HepG2 (cell line): Measurements from ENCODE around the gene CLEC16A. TPM values are rescaled to one million over a fixed set of nuclear protein-coding genes. Genes with fewer than 3 reads are reported as not detected.

ENCODE experiments used
- ATAC-seq: fragments of 200-7000 bp; cut with Tn5 transposase; 3 replicates; pipeline ENCODE4 v1.9.1; 2020; ENCODE audit warnings: mild to moderate bottlenecking, moderate library complexity
- BruUV-seq: library from RNA; stranded (reverse); fragments of 400-500 nt; replicated peaks from 2 replicates; lab custom pipeline; 2021; lab: Mats Ljungman, UMichigan
- CTCF ChIA-PET: fragments of 300-600 bp; formaldehyde crosslinking; extraction: SDS; loops from one replicate; lab custom pipeline; 2021; ENCODE audit warnings: low total read pairs, inconsistent platforms, low intra/inter-chr PET ratio; lab: Yijun Ruan, JAX
- POLR2A ChIA-PET: fragments of 350-600 bp; sonication (Branson Sonifier 250); formaldehyde crosslinking; loops from one replicate; lab custom pipeline; 2020; ENCODE audit warnings: antibody characterized with exemption, inconsistent platforms; lab: Yijun Ruan, JAX
- DNase-seq: peaks from one replicate; pipeline ENCODE4 v3.0.0-alpha.2; 2015; ENCODE audit warnings: low spot score
- FAIRE-seq: peaks from 3 replicates; lab custom pipeline; 2011; peaks lifted over from hg19 to GRCh38; lab: Jason Lieb, UNC
- H2AFZ ChIP-seq: one replicate; pipeline ENCODE4 v1.6.1; 2011; ENCODE audit warnings: low read length, inconsistent platforms
- H3K27ac ChIP-seq: fragments of 300-600 bp; 3 replicates; pipeline ENCODE4 v1.8.0; 2011; ENCODE audit warnings: mixed run types, mild to moderate bottlenecking, mixed read lengths, low read length, inconsistent platforms; ENCODE audit not compliant: insufficient read depth; ENCODE audit errors: extremely low read length
- H3K27me3 ChIP-seq, 2 experiments: fragments of 200-600 bp in 1 of 2; 2 replicates in 1 of 2; 3 replicates in 1 of 2; pipeline versions ENCODE4 v1.6.0 to v1.8.0; 2011; ENCODE audit warnings: low read length in 2 of 2, mild to moderate bottlenecking in 2 of 2, moderate library complexity in 2 of 2, inconsistent platforms in 1 of 2; ENCODE audit not compliant: insufficient read depth in 2 of 2, control insufficient read depth in 1 of 2
- H3K36me3 ChIP-seq, 2 experiments: fragments of 200-600 bp in 1 of 2; replicated peaks in 1 of 2; 2 replicates in 1 of 2; 3 replicates in 1 of 2; pipeline versions ENCODE4 v1.5.1 to v1.8.0; 2011; ENCODE audit warnings: low read length in 2 of 2, inconsistent platforms in 1 of 2; ENCODE audit not compliant: insufficient read depth in 2 of 2, control insufficient read depth in 1 of 2
- H3K4me1 ChIP-seq: 2 replicates; pipeline ENCODE4 v1.5.1; 2012; ENCODE audit warnings: low read length, inconsistent platforms; ENCODE audit not compliant: insufficient read depth
- H3K4me2 ChIP-seq: 2 replicates; pipeline ENCODE4 v1.6.0; 2011; ENCODE audit warnings: low read depth, low read length, inconsistent platforms
- H3K4me3 ChIP-seq, 3 experiments: fragments of 200-600 bp in 1 of 3; sonication (generic), shearing (Covaris generic) in 1 of 3; replicated peaks in 1 of 3; 2 replicates each; pipeline ENCODE4 v1.5.1; 2011 to 2016; ENCODE audit warnings: low read length in 3 of 3, inconsistent platforms in 2 of 3, low read depth in 2 of 3, mild to moderate bottlenecking in 2 of 3, control low read depth in 1 of 3, mixed read lengths in 1 of 3; ENCODE audit not compliant: insufficient read depth in 1 of 3
- H3K79me2 ChIP-seq: one replicate; pipeline ENCODE4 v1.6.1; 2011; ENCODE audit warnings: low read length, inconsistent platforms; ENCODE audit not compliant: insufficient read depth
- H3K9ac ChIP-seq: 2 replicates; pipeline ENCODE4 v1.6.0; 2011; ENCODE audit warnings: mild to moderate bottlenecking, low read depth, low read length, inconsistent platforms; ENCODE audit not compliant: insufficient read depth
- H3K9me3 ChIP-seq: 2 replicates; pipeline ENCODE4 v1.5.1; 2012; ENCODE audit warnings: mild to moderate bottlenecking, low read length
- H4K20me1 ChIP-seq: 2 replicates; pipeline ENCODE4 v1.6.0; 2011; ENCODE audit warnings: inconsistent platforms, mild to moderate bottlenecking, low read length, moderate library complexity; ENCODE audit not compliant: insufficient read depth
- AGO1 ChIP-seq: fragments of 200-400 bp; formaldehyde crosslinking; IDR thresholded peaks from 2 replicates; pipeline ENCODE4 v1.6.1; 2017; ENCODE audit warnings: mild to moderate bottlenecking, low read depth, low read length, moderate library complexity; ENCODE audit not compliant: poor library complexity, severe bottlenecking
- ATF4 ChIP-seq, 2 experiments: fragments of 450-650 bp in 1 of 2; sonication (generic) in 1 of 2; formaldehyde crosslinking; IDR thresholded peaks; 2 replicates each; pipeline versions ENCODE4 v1.5.0 to v1.8.0; 2020 to 2022; ENCODE audit warnings: mild to moderate bottlenecking in 1 of 2, missing genetic modification reagents in 1 of 2
- EZH2 ChIP-seq: conservative IDR thresholded peaks from 2 replicates; pipeline ENCODE4 v1.6.1; 2012; ENCODE audit warnings: mild to moderate bottlenecking, low read depth, low read length, moderate library complexity
- FOXO1 ChIP-seq: sonication (generic); formaldehyde crosslinking; IDR thresholded peaks from 2 replicates; pipeline ENCODE4 v1.4.0; 2020; ENCODE audit warnings: missing genetic modification reagents
- MTA1 ChIP-seq: sonication (generic); formaldehyde crosslinking; IDR thresholded peaks from 2 replicates; pipeline ENCODE4 v1.4.0; 2020; ENCODE audit warnings: missing genetic modification reagents, mild to moderate bottlenecking, borderline replicate concordance
- NFRKB ChIP-seq: fragments of 450-650 bp; IDR thresholded peaks from 2 replicates; pipeline ENCODE4 v1.6.1; 2017
- RARG ChIP-seq: sonication (generic); formaldehyde crosslinking; IDR thresholded peaks from 2 replicates; pipeline ENCODE4 v1.4.0; 2020; ENCODE audit warnings: low read depth, mild to moderate bottlenecking, missing genetic modification reagents
- RXRB ChIP-seq: IDR thresholded peaks from 2 replicates; pipeline ENCODE4 v1.6.1; 2016; ENCODE audit warnings: borderline replicate concordance, missing genetic modification reagents, missing compliant biosample characterization
- SIN3B ChIP-seq: fragments of 150-350 bp; IDR thresholded peaks from 2 replicates; pipeline ENCODE4 v1.6.1; 2014; ENCODE audit warnings: low read length
- SP5 ChIP-seq: IDR thresholded peaks from 2 replicates; pipeline ENCODE4 v1.6.1; 2016; ENCODE audit warnings: low read depth, borderline replicate concordance
- THAP7 ChIP-seq: sonication (generic); formaldehyde crosslinking; IDR thresholded peaks from 2 replicates; pipeline ENCODE4 v1.8.1; 2023; ENCODE audit warnings: mild to moderate bottlenecking, missing genetic modification reagents
- ZBTB25 ChIP-seq: IDR thresholded peaks from 2 replicates; pipeline ENCODE4 v1.6.1; 2018; ENCODE audit warnings: missing genetic modification reagents
- ZBTB37 ChIP-seq: sonication (generic); formaldehyde crosslinking; IDR thresholded peaks from 2 replicates; pipeline ENCODE4 v1.4.0; 2020; ENCODE audit warnings: mild to moderate bottlenecking, missing genetic modification reagents
- ZBTB7B ChIP-seq: sonication (generic); formaldehyde crosslinking; IDR thresholded peaks from 2 replicates; pipeline ENCODE4 v1.4.0; 2020; ENCODE audit warnings: missing genetic modification reagents
- ZFP82 ChIP-seq: sonication (generic); formaldehyde crosslinking; IDR thresholded peaks from 2 replicates; pipeline ENCODE4 v1.5.1; 2020; ENCODE audit warnings: mild to moderate bottlenecking, missing genetic modification reagents, borderline replicate concordance
- ZNF280D ChIP-seq: sonication (generic); formaldehyde crosslinking; IDR thresholded peaks from 2 replicates; pipeline ENCODE4 v1.5.1; 2020; ENCODE audit warnings: mild to moderate bottlenecking, missing genetic modification reagents
- ZNF362 ChIP-seq: sonication (generic); formaldehyde crosslinking; IDR thresholded peaks from 2 replicates; pipeline ENCODE4 v1.4.0; 2020; ENCODE audit warnings: missing genetic modification reagents, mild to moderate bottlenecking, borderline replicate concordance
- WGBS: methylation state at CpG from one replicate; pipeline ENCODE4 v1.1.6; 2017; ENCODE audit warnings: low lambda C conversion rate; 5-methylcytosine and 5-hydroxymethylcytosine counted together
- in situ Hi-C: cut with HindIII; loops from 2 replicates; pipeline ENCODE4 v1.10.0; 2017; ENCODE audit warnings: low pct_unique_long_range_greater_than_20kb; ENCODE audit not compliant: extremely low pct_ligation_motif_present
- intact Hi-C: fragments of 100-400 bp; cut with micrococcal nuclease; formaldehyde crosslinking; loops from one replicate; pipeline ENCODE4 v1.10.0; 2022; ENCODE audit not compliant: unreplicated experiment
- polyA plus RNA-seq, 8 experiments: library from polyadenylated mRNA; depleted of rRNA in 3 of 8; stranded (reverse) in 7 of 8; unstranded in 1 of 8; fragments of >200 nt; fragmentation: Illumina TruSeq in 4 of 8; extraction: Trizol in 4 of 8; gene quantifications; 2 replicates each; pipeline versions ENCODE4 v1.2.1 to v1.2.3, GENCODE V29; 2011 to 2016; ENCODE audit warnings: low read depth in 4 of 8, missing spikeins in 1 of 8, mixed read lengths in 1 of 8; ENCODE audit not compliant: insufficient read depth in 1 of 8
- total RNA-seq, 5 experiments: library from RNA; depleted of rRNA; stranded (reverse); fragments of >200 nt; fragmentation: Illumina TruSeq; extraction: Trizol; gene quantifications; 2 replicates each; pipeline ENCODE4 v1.2.3, GENCODE V29; 2016; ENCODE audit warnings: low read depth in 1 of 5

CLEC16A gene
- total and polyA plus RNA-seq, 2 of the 13 experiments (the other 11 are each of a cell fraction or from before 2014, with no cell fraction given): 8.5 to 10.3 TPM

GRCh38 chr16:11167581-11167980, 223.2 kb downstream of the CLEC16A start:
- DNase-seq (no peak), FAIRE-seq (no peak), ATAC-seq (no peak)
- ChIA-PET CTCF (no interaction called here), POLR2A (no interaction called here)
- intact Hi-C loops: no loop called here
- Histone ChIP-seq H4K20me1 (no peaks in the 10 kb centered on the region), H3K27me3 (no peaks in the 10 kb centered on the region), H3K27ac (no peak overlapping the region), H3K4me1 (no peaks in the 10 kb centered on the region), H3K36me3 (peaks cover 0 to 10% of the 10 kb centered on the region in 2 experiments; a peak in 2 of 5 replicates), H3K4me2 (no peak overlapping the region), H3K4me3 (no peak overlapping the region), H3K9me3 (no peaks in the 10 kb centered on the region), H3K79me2 (no peaks in the 10 kb centered on the region), H3K9ac (no peak overlapping the region), H2AFZ (no peak overlapping the region)
- 97% methylated on average over 6 of the region's 6 CpGs for WGBS
- in situ Hi-C loops: no loop called here
- no TSS peak for BruUV-seq
- no peak for TF ChIP-seq RXRB
- no peak for TF ChIP-seq FOXO1 (CRISPR knock-in tag)
- TF ChIP-seq ZFP82 (CRISPR knock-in tag): no peak
- TF ChIP-seq MTA1 (CRISPR knock-in tag): no peak
- no peak for TF ChIP-seq AGO1
- TF ChIP-seq ATF4 (CRISPR knock-in tag; IDR thresholded peaks at IDR 0.05): no peak
- no peak for TF ChIP-seq ZBTB25
- TF ChIP-seq RARG (CRISPR knock-in tag): no peak
- TF ChIP-seq ZBTB7B (CRISPR knock-in tag): no peak
- TF ChIP-seq NFRKB: no peak
- TF ChIP-seq ZNF362 (CRISPR knock-in tag): no peak
- TF ChIP-seq ZBTB37: no peak
- TF ChIP-seq SIN3B: no peak
- no peak for TF ChIP-seq EZH2
- TF ChIP-seq THAP7 (CRISPR knock-in tag): no peak
- TF ChIP-seq SP5: no peak
- no peak for TF ChIP-seq ZNF280D (CRISPR knock-in tag)
